AG09309 (cell line): Measurements from ENCODE around the gene FRMPD1.

Experiments used
- DNase-seq: peaks from one replicate; pipeline ENCODE4 v3.0.0-alpha.2; 2010; ENCODE audit warnings: low read depth
- H3K4me3 ChIP-seq: 2 replicates; pipeline ENCODE4 v1.5.1; 2011; ENCODE audit warnings: mild to moderate bottlenecking, low read depth, low read length, moderate library complexity; ENCODE audit not compliant: control insufficient read depth
- CTCF ChIP-seq: IDR thresholded peaks from 2 replicates; pipeline ENCODE4 v1.5.1; 2011; ENCODE audit warnings: mild to moderate bottlenecking, low read depth, low read length, inconsistent platforms; ENCODE audit not compliant: insufficient read depth, control insufficient read depth; ENCODE audit errors: missing control alignments

Gene FRMPD1

GRCh38 chr9:37710046-37710445 lies 59.3 kb downstream of the FRMPD1 start:
- no peak for TF ChIP-seq CTCF
- H3K4me3 ChIP-seq: no peak overlapping the region
- DNase-seq: no peak

GRCh38 chr9:37715260-37715659 lies 64.5 kb downstream of the FRMPD1 start:
- no peak for TF ChIP-seq CTCF
- no peak overlapping the region for H3K4me3 ChIP-seq
- no peak for DNase-seq

- H3K4me3 ChIP-seq: no peak overlapping the region
- DNase-seq: no peak
- no peak for TF ChIP-seq CTCF
Observed at GRCh38 chr9:37715991-37716505, 65.3 kb downstream of the FRMPD1 start.

- no peak for DNase-seq
- no peak for TF ChIP-seq CTCF
- H3K4me3 ChIP-seq: no peak overlapping the region
Observed at GRCh38 chr9:37719526-37719925, 68.8 kb downstream of the FRMPD1 start.

GRCh38 chr9:37727013-37727412 lies 76.3 kb downstream of the FRMPD1 start:
- H3K4me3 ChIP-seq: no peak overlapping the region
- DNase-seq: no peak
- no peak for TF ChIP-seq CTCF

GRCh38 chr9:37729499-37729898 lies 78.7 kb downstream of the FRMPD1 start:
- TF ChIP-seq CTCF: no peak
- no peak overlapping the region for H3K4me3 ChIP-seq

GRCh38 chr9:37730256-37730655 lies 79.5 kb downstream of the FRMPD1 start:
- no peak for TF ChIP-seq CTCF
- no peak overlapping the region for H3K4me3 ChIP-seq
- DNase-seq: no peak

More at GRCh38 chr9:37729499-37729898, 78.7 kb downstream of the FRMPD1 start:
- no peak for DNase-seq
